ENCODE data around the gene SP9.
A peak's percentile ranks its signal among the peaks of the same experiment; 100 is the strongest.
"Not testable (repeated sequence)": the region's sequence is repeated elsewhere in the genome, so short reads cannot be mapped to it uniquely, and the experiment has no call there.

The SP9 gene

GRCh38 chr2:174344716-174345461 is 10.1 kb downstream of the SP9 start:
- DNase-seq, result peak; percentile 2

GRCh38 chr2:174350018-174350417 is 15.3 kb downstream of the SP9 start:
- DNase-seq, result no peak

GRCh38 chr2:174350593-174351181 is 15.9 kb downstream of the SP9 start:
- DNase-seq, result no peak

GRCh38 chr2:174353004-174353403 is 18.2 kb downstream of the SP9 start:
- DNase-seq, result no peak

- no peak for DNase-seq
Measured at GRCh38 chr2:174356347-174356746, 21.6 kb downstream of the SP9 start.

- not testable (repeated sequence) for DNase-seq
Measured at GRCh38 chr2:174359663-174360062, 24.9 kb downstream of the SP9 start.

- DNase-seq, result no peak
Measured at GRCh38 chr2:174362949-174363348, 28.2 kb downstream of the SP9 start.

- not testable (repeated sequence) for DNase-seq
Measured at GRCh38 chr2:174363492-174364225, 28.9 kb downstream of the SP9 start.

- no peak for DNase-seq
Measured at GRCh38 chr2:174364628-174365027, 29.9 kb downstream of the SP9 start.

- DNase-seq, result no peak
Measured at GRCh38 chr2:174365571-174365970, 30.8 kb downstream of the SP9 start.

GRCh38 chr2:174368691-174369090 is 33.9 kb downstream of the SP9 start:
- DNase-seq, result no peak

GRCh38 chr2:174376967-174377366 is 42.2 kb downstream of the SP9 start:
- no peak for DNase-seq

GRCh38 chr2:174383796-174384195 is 49.0 kb downstream of the SP9 start:
- DNase-seq, result no peak

- no peak for DNase-seq
Measured at GRCh38 chr2:174385201-174385600, 50.4 kb downstream of the SP9 start.
